PFSK-1 (cell line): ENCODE measurements around the gene OR5C1.

Experiments
- POLR2AphosphoS5 ChIP-seq: IDR thresholded peaks from 2 replicates; pipeline ENCODE4 v1.6.1; 2012; ENCODE audit warnings: low read depth, mild to moderate bottlenecking, control low read depth, low read length, moderate library complexity
- REST ChIP-seq, 2 experiments: IDR thresholded peaks; 2 replicates each; pipeline versions ENCODE4 v1.6.1 to v1.8.0; 2011 to 2012; ENCODE audit warnings: low read depth in 2 of 2, low read length in 2 of 2, control low read depth in 1 of 2, inconsistent platforms in 1 of 2, mild to moderate bottlenecking in 1 of 2, moderate library complexity in 1 of 2; ENCODE audit not compliant: insufficient read depth in 1 of 2
- TAF1 ChIP-seq: IDR thresholded peaks from 2 replicates; pipeline ENCODE4 v1.6.1; 2012; ENCODE audit warnings: low read length, control low read depth, borderline replicate concordance; ENCODE audit not compliant: insufficient read depth

GRCh38 chr9:122816163-122816867, 27.6 kb downstream of the OR5C1 start:
- TF ChIP-seq POLR2AphosphoS5 = no peak
- TF ChIP-seq REST (IDR thresholded peaks at IDR 0.05; ENCODE audit: insufficient read depth in 1 of 2, low read depth in 2 of 2, low read length in 2 of 2) = no peak
- no peak for TF ChIP-seq TAF1
